Stimulated activated naive CD4-positive, alpha-beta T cell treated with Interleukin-2 at 50 U/mL for 16 hours (primary cell): ENCODE results near the gene SEC16A.
"Not testable (repeated sequence)": the region's sequence is repeated elsewhere in the genome, so short reads cannot be mapped to it uniquely, and the experiment has no call there.

Experiments used
- DNase-seq: peaks from one replicate; lab custom pipeline; 2025; lab: John Stamatoyannopoulos, UW

Gene SEC16A

GRCh38 chr9:136439481-136440408 lies 43.1 kb downstream of the SEC16A start, which contains the start of gene INPP5E:
Gene INPP5E, minus strand, starts transcription at chr9:136439845. Its CDS starts 426 bp downstream, at chr9:136439419.
- DNase-seq, result peak; percentile 68

- peak; percentile 56 for DNase-seq
Measured at GRCh38 chr9:136438548-136439480, 44.0 kb downstream of the SEC16A start.

GRCh38 chr9:136437839-136438547 lies 44.8 kb downstream of the SEC16A start:
- DNase-seq, result no peak

- DNase-seq, result no peak
Measured at GRCh38 chr9:136437430-136437829, 45.4 kb downstream of the SEC16A start.

- DNase-seq, result no peak
Measured at GRCh38 chr9:136436055-136436634, 46.7 kb downstream of the SEC16A start.

GRCh38 chr9:136434580-136435169 lies 48.2 kb downstream of the SEC16A start:
- DNase-seq, result no peak

GRCh38 chr9:136433849-136434579 lies 48.8 kb downstream of the SEC16A start:
- no peak for DNase-seq

- no peak for DNase-seq
Measured at GRCh38 chr9:136433043-136433715, 49.7 kb downstream of the SEC16A start.

GRCh38 chr9:136432591-136432990 lies 50.2 kb downstream of the SEC16A start:
- DNase-seq, result no peak

GRCh38 chr9:136431782-136432350 lies 51.0 kb downstream of the SEC16A start:
- DNase-seq, result no peak

- DNase-seq, result no peak
Measured at GRCh38 chr9:136430588-136431234, 52.1 kb downstream of the SEC16A start.

- DNase-seq, result no peak
Measured at GRCh38 chr9:136429683-136430491, 53.0 kb downstream of the SEC16A start.

GRCh38 chr9:136429075-136429628 lies 53.7 kb downstream of the SEC16A start:
- no peak for DNase-seq

- DNase-seq, result no peak
Measured at GRCh38 chr9:136426787-136427186, 56.1 kb downstream of the SEC16A start.

GRCh38 chr9:136425367-136425766 lies 57.5 kb downstream of the SEC16A start:
- not testable (repeated sequence) for DNase-seq

GRCh38 chr9:136424750-136425362 lies 58.0 kb downstream of the SEC16A start:
- DNase-seq, result no peak

- no peak for DNase-seq
Measured at GRCh38 chr9:136423432-136424146, 59.3 kb downstream of the SEC16A start.
